ENCODE results near the gene ADORA2A. TPM values are rescaled to one million over a fixed set of nuclear protein-coding genes. Genes with fewer than 3 reads are reported as not detected.

Gene ADORA2A
- total and polyA plus RNA-seq, 8 donors = 0.58 to 7.1 (median 1.6) TPM; not detected in 1

DNA sequence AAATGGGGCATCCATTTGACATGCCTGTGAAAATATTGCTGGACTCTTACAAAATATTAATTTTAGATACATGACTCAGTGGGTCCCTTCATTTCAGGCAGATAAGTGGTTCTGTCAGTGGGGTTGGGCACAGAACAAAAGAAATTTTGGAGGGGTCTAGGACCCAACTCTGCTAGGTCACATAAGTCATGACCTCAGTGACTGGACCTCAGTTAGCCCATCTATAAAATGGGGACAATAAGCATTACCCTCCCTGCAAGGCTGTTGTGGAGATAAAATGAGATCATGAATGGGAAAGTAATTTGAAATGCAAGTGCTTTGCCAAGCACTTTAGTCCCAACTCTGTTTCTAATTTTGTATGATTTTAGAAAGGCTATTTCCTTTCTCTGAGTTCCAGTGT, 23.8 kb downstream of the ADORA2A start:
- Histone ChIP-seq H3K27me3 (no peaks in the 10 kb centered on the region), H3K36me3 (no peaks in the 10 kb centered on the region), H3K4me3 (no peak overlapping the region), H3K9me3 (peaks cover 0 to 4% (median 0%) of the 10 kb centered on the region in 4 donors), H3K27ac (no peak overlapping the region), H3K4me1 (peaks cover 0 to 8% (median 0%) of the 10 kb centered on the region in 4 donors)
- no peak for TF ChIP-seq POLR2A (IDR thresholded peaks at IDR 0.05)
- no peak for TF ChIP-seq POLR2AphosphoS5 (IDR thresholded peaks at IDR 0.05)
- intact Hi-C loops (cut with DNase I; ENCODE audit: low total_unique reads) = no loop called here
- no peak for DNase-seq

DNA sequence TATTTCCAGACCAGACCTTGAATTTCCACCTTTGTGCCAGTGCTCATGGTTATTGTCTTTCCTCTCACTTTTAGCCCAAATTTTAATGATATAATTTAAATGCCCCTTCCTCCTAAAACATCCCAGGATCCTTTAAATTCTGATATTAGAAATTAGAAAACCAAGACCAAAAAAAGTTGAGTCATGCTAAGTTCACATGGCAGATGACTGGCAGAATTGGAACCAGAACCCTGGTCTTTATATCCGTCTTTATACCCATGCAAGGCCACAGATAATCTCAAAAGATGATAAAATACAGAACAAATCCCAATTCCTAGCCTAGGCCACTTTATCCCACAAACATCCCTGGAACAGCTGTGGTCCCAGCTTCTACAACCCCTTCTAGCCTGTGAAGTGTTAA, 26.5 kb downstream of the ADORA2A start:
- WGBS, 5 donors = 73 to 88% (median 81%) methylated on average over 1 of the region's 1 CpG

DNA sequence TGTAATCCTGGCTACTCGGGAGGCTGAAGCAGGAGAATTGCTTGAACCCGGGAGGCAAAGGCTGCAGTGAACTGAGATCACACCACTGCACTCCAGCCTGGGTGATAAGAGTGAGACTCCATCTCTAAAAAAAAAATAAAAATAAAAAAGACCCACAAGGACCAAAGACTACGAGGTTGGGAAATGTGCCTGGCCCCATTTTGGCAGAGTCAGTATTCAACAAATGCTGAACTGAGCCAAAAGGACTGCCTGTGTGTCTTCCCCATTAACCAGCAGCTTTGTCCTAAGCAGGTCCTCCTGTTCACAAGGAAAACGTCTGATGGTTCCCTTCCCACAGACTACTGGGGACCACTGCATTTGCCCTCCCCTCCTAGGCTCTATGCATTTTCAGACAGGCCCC, 27.6 kb downstream of the ADORA2A start:
- intact Hi-C loops (cut with DNase I; ENCODE audit: low total_unique reads) = no loop called here
- Histone ChIP-seq H3K27me3 (no peaks in the 10 kb centered on the region), H3K36me3 (no peaks in the 10 kb centered on the region), H3K4me1 (peaks cover 0 to 12% (median 0%) of the 10 kb centered on the region in 4 donors), H3K9me3 (peaks cover 0 to 4% (median 0%) of the 10 kb centered on the region in 4 donors), H3K4me3 (no peak overlapping the region), H3K27ac (no peak overlapping the region)
- WGBS, 5 donors = 74 to 88% (median 83%) methylated on average over 4 of the region's 4 CpGs
- TF ChIP-seq, protein P1, sequence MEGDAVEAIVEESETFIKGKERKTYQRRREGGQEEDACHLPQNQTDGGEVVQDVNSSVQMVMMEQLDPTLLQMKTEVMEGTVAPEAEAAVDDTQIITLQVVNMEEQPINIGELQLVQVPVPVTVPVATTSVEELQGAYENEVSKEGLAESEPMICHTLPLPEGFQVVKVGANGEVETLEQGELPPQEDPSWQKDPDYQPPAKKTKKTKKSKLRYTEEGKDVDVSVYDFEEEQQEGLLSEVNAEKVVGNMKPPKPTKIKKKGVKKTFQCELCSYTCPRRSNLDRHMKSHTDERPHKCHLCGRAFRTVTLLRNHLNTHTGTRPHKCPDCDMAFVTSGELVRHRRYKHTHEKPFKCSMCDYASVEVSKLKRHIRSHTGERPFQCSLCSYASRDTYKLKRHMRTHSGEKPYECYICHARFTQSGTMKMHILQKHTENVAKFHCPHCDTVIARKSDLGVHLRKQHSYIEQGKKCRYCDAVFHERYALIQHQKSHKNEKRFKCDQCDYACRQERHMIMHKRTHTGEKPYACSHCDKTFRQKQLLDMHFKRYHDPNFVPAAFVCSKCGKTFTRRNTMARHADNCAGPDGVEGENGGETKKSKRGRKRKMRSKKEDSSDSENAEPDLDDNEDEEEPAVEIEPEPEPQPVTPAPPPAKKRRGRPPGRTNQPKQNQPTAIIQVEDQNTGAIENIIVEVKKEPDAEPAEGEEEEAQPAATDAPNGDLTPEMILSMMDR (IDR thresholded peaks at IDR 0.05) = no peak
- TF ChIP-seq POLR2AphosphoS5 (IDR thresholded peaks at IDR 0.05) = no peak
- TF ChIP-seq EP300 (IDR thresholded peaks at IDR 0.05) = no peak
- TF ChIP-seq POLR2A (IDR thresholded peaks at IDR 0.05) = no peak
- no peak for DNase-seq

More for the DNA sequence above, 26.5 kb downstream of the ADORA2A start:
- Histone ChIP-seq H3K9me3 (peaks cover 0 to 4% (median 0%) of the 10 kb centered on the region in 4 donors), H3K27ac (no peak overlapping the region), H3K27me3 (no peaks in the 10 kb centered on the region), H3K36me3 (no peaks in the 10 kb centered on the region), H3K4me1 (peaks cover 0 to 8% (median 0%) of the 10 kb centered on the region in 4 donors), H3K4me3 (no peak overlapping the region)
- TF ChIP-seq EP300 (IDR thresholded peaks at IDR 0.05) (no peak), POLR2A (IDR thresholded peaks at IDR 0.05) (no peak), POLR2AphosphoS5 (IDR thresholded peaks at IDR 0.05) (no peak)
- TF ChIP-seq, protein P1 (IDR thresholded peaks at IDR 0.05) = no peak
- intact Hi-C loops (cut with DNase I; ENCODE audit: low total_unique reads) = no loop called here
- no peak for DNase-seq

DNA sequence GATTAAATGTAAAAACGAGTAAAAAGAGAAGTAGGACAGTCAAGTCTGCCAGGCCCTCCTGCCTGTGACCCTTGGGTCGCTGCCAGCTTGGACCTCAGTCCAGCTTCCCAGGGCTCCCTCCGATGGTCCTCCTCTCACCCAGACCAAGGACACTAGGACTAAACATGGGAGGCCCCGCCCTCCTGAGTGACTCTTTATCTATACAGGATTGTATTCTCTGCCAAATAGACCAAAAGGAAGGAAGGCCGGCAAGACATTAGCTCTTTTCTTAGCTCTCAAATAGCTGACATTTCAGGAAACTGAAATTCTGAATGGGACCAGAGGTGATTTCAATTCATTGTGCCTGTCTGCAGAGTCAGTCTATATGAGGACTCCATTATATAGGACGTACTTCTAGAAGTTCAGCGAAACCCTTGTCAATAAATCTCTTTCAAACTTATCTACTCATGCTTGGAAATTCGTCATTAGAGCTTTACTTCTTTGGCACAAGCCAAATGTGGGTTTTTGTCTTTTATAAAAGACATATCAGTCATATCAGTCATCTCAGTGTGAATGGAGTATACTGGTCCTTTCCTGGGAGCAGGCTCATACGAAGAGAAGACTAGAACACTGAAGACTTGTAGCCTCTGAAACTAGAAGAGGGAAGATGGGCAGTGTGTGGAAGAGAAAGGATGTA, 28.5 kb downstream of the ADORA2A start:
- no peak overlapping the region for H3K4me3 ChIP-seq

DNA sequence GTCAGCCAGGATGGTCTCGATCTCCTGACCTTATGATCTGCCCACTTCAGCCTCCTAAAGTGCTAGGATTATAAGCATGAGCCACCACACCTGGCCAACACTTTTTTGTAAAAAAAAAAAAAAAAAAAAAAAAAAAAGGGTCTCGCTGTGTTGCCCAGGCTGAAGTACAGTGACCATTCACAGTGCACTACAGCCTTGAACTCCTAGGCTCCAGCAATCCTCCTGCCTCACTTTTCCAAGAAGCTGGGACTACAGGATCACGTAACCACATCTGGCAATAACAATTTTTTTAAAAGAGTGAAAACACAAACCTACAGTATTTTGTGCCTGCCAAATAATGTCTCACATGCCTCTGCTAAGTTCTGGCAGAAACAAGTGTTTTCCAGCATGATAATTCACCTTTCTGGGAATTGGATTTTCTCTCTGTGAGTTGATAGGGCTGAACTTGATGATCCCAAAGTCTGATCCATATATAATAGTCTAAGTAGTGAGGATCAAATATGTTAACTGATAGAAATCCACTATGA, 30.6 kb downstream of the ADORA2A start:
- H3K27ac ChIP-seq = no peak overlapping the region
- DNase-seq = no peak
- no peak overlapping the region for H3K4me3 ChIP-seq
- H3K27me3 ChIP-seq = no peaks in the 10 kb centered on the region
- no peaks in the 10 kb centered on the region for H3K36me3 ChIP-seq
- peaks cover 0 to 24% (median 5%) of the 10 kb centered on the region in 4 donors for H3K4me1 ChIP-seq
- H3K9me3 ChIP-seq = no peaks in the 10 kb centered on the region
- WGBS, 5 donors = 88 to 95% (median 93%) methylated on average over 3 of the region's 3 CpGs
- TF ChIP-seq POLR2A (IDR thresholded peaks at IDR 0.05) (no peak), EP300 (IDR thresholded peaks at IDR 0.05) (no peak), POLR2AphosphoS5 (IDR thresholded peaks at IDR 0.05) (no peak)
- TF ChIP-seq, protein P1 (IDR thresholded peaks at IDR 0.05) = no peak
- intact Hi-C loops (cut with DNase I; ENCODE audit: low total_unique reads) = no loop called here

More for the DNA sequence above, 28.5 kb downstream of the ADORA2A start:
- Histone ChIP-seq H3K27ac (no peak overlapping the region), H3K9me3 (peaks cover 0 to 4% (median 0%) of the 10 kb centered on the region in 4 donors), H3K36me3 (no peaks in the 10 kb centered on the region), H3K4me1 (peaks cover 0 to 21% (median 5%) of the 10 kb centered on the region in 4 donors), H3K27me3 (no peaks in the 10 kb centered on the region)
- intact Hi-C loops (cut with DNase I; ENCODE audit: low total_unique reads) = no loop called here
- 50 to 55% (median 53%) methylated on average over 9 of the region's 9 CpGs for WGBS, 5 donors
- DNase-seq = peak in 1 of 2 donors; percentile 43
- TF ChIP-seq POLR2AphosphoS5 (IDR thresholded peaks at IDR 0.05) = no peak

Data from stomach (tissue), 9 donors.